GM12865 (cell line): ENCODE results near the gene TSHZ2.

ENCODE experiments used
- DNase-seq: peaks from one replicate; pipeline ENCODE4 v3.0.0; 2010; ENCODE audit warnings: low read depth
- H3K4me3 ChIP-seq: 2 replicates; pipeline ENCODE4 v1.5.1; 2011; ENCODE audit warnings: mild to moderate bottlenecking, low read depth, low read length, control low read depth
- TF ChIP-seq, protein P1 (sequence below): IDR thresholded peaks from 2 replicates; pipeline ENCODE4 v1.5.1; 2011; ENCODE audit warnings: low read length, control low read depth, low read depth, inconsistent platforms; ENCODE audit not compliant: insufficient read depth; ENCODE audit errors: missing control alignments

The TSHZ2 gene

DNA sequence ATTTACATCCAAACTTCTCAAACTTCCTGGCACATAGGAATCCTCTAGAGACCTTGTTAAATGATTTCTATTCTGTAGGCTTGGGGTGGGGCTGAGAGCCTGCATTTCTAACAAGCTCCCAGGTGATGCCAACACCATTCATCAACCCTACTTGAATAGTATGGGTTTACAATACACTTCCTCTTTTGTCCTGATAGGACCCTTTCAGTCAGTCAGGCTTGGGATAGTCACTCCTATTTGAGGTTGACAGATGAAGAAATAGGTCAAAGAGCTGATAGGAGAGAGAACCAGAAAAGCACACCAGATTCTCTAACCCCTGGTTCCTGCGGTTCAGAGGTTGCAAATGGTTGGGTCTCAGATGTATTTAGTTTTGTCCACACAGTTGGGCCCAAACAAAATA, 273.4 kb downstream of the TSHZ2 start:
- no peak overlapping the region for H3K4me3 ChIP-seq
- TF ChIP-seq, protein P1, sequence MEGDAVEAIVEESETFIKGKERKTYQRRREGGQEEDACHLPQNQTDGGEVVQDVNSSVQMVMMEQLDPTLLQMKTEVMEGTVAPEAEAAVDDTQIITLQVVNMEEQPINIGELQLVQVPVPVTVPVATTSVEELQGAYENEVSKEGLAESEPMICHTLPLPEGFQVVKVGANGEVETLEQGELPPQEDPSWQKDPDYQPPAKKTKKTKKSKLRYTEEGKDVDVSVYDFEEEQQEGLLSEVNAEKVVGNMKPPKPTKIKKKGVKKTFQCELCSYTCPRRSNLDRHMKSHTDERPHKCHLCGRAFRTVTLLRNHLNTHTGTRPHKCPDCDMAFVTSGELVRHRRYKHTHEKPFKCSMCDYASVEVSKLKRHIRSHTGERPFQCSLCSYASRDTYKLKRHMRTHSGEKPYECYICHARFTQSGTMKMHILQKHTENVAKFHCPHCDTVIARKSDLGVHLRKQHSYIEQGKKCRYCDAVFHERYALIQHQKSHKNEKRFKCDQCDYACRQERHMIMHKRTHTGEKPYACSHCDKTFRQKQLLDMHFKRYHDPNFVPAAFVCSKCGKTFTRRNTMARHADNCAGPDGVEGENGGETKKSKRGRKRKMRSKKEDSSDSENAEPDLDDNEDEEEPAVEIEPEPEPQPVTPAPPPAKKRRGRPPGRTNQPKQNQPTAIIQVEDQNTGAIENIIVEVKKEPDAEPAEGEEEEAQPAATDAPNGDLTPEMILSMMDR, result no peak
- DNase-seq, result no peak

- DNase-seq, result no peak
- TF ChIP-seq, protein P1, result no peak
- H3K4me3 ChIP-seq, result no peak overlapping the region
Observed at GRCh38 chr20:53247468-53248103, 275.4 kb downstream of the TSHZ2 start.

DNA sequence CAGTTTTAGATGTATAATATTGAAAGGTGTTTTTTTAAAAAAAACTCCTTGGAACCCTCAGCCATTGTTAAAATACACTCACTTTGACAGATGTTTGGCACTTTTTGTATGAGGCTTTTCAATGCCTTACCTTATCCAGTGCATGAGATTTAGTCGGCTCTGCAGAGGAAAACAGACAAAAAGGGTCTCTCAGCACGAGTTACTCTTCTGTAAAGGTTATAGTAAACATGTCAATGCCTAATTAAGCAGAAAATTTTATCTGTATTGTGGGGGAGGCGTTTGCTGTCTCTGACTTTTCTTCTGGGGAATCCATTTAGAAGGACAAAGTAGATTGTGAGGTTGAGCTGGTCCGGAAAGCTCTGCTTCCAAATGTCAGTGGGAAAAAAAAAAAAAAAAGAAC, 278.3 kb downstream of the TSHZ2 start:
- H3K4me3 ChIP-seq, result no peak overlapping the region
- TF ChIP-seq, protein P1, result no peak
- DNase-seq, result no peak

DNA sequence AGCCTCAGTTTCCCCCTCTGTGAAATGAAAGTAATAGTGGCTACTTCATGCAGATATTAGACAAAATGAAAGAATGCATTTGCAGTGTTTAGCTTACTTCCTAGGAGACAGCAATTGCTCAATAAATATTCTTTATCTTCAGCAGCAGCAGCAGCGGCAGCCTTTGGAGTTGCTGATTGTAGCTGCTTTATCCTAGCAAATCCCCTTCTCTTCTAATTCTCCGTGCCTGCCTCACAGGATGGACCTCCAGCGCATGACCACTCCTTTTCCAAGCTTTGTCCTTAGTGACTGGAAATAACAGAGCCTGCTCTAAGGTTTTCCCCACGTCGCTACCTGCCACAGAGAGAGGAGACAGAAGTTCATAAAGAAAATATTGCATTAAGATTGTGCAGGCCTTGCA, 279.8 kb downstream of the TSHZ2 start:
- no peak for DNase-seq
- TF ChIP-seq, protein P1, result no peak
- no peak overlapping the region for H3K4me3 ChIP-seq

DNA sequence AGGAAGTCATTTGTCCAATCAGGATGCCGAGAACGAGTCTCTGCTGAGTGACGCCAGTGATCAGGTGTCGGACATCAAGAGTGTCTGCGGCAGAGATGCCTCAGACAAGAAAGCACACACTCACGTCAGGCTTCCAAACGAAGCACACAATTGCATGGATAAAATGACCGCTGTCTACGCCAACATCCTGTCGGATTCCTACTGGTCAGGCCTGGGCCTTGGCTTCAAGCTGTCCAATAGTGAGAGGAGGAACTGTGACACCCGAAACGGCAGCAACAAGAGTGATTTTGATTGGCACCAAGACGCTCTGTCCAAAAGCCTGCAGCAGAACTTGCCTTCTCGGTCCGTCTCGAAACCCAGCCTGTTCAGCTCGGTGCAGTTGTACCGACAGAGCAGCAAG, 281.5 kb downstream of the TSHZ2 start:
- no peak for DNase-seq
- no peak overlapping the region for H3K4me3 ChIP-seq
- TF ChIP-seq, protein P1, result no peak

DNA sequence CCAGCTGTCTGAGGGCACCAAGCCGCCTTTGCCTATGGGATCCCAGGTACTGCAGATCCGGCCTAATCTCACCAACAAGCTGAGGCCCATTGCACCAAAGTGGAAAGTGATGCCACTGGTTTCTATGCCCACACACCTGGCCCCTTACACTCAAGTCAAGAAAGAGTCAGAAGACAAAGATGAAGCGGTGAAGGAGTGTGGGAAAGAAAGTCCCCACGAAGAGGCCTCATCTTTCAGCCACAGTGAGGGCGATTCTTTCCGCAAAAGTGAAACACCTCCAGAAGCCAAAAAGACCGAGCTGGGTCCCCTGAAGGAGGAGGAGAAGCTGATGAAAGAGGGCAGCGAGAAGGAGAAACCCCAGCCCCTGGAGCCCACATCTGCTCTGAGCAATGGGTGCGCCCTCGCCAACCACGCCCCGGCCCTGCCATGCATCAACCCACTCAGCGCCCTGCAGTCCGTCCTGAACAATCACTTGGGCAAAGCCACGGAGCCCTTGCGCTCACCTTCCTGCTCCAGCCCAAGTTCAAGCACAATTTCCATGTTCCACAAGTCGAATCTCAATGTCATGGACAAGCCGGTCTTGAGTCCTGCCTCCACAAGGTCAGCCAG, 283.0 kb downstream of the TSHZ2 start:
- H3K4me3 ChIP-seq, result no peak overlapping the region
- TF ChIP-seq, protein P1, result no peak
- DNase-seq, result no peak

GRCh38 chr20:53258741-53259140, 286.6 kb downstream of the TSHZ2 start:
- TF ChIP-seq, protein P1, result no peak
- DNase-seq, result no peak
- no peak overlapping the region for H3K4me3 ChIP-seq
